Measurements from ENCODE around the gene APOBEC3H. TPM values are rescaled to one million over a fixed set of nuclear protein-coding genes. Genes with fewer than 3 reads are reported as not detected.
A peak's percentile ranks its signal among the peaks of the same experiment; 100 is the strongest.

Gene APOBEC3H
- total and polyA plus RNA-seq, 2 experiments from 2014 or later: not detected

DNA sequence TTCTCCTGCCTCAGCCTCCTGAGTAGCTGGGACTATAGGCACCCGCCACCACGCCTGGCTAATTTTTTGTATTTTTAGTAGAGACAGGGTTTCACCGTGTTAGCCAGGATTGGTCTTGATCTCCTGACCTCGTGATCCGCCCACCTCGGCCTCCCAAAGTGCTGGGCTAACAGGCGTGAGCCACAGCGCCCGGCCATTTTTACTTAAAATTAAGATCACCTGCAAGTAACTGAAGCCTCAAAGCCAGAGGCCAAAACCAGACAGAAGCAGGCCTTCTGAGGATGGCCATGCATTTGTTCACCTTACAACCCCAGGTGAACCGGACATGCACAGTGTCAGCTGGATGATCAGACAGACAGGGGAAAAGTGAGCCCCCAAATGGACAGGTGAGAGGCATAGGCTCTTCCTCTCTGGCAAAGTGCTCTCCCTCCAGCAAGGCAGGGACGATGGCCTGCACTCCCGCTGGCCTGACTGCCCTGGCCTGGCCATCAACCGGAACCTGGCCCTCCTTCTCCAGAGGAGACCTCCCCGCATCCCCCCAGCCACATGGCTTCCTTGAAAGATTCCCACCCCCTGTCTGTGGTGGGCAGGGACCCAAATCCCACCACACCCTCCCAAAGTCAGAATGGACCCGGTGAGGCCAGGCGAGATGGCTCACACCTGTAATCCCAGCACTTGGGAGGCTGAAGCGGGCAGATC is 25.9 kb downstream of the APOBEC3H start (continued):
- no peak for TF ChIP-seq EZH2phosphoT487 (IDR thresholded peaks at IDR 0.05; ENCODE audit: unreplicated experiment)
- TF ChIP-seq, protein P1, sequence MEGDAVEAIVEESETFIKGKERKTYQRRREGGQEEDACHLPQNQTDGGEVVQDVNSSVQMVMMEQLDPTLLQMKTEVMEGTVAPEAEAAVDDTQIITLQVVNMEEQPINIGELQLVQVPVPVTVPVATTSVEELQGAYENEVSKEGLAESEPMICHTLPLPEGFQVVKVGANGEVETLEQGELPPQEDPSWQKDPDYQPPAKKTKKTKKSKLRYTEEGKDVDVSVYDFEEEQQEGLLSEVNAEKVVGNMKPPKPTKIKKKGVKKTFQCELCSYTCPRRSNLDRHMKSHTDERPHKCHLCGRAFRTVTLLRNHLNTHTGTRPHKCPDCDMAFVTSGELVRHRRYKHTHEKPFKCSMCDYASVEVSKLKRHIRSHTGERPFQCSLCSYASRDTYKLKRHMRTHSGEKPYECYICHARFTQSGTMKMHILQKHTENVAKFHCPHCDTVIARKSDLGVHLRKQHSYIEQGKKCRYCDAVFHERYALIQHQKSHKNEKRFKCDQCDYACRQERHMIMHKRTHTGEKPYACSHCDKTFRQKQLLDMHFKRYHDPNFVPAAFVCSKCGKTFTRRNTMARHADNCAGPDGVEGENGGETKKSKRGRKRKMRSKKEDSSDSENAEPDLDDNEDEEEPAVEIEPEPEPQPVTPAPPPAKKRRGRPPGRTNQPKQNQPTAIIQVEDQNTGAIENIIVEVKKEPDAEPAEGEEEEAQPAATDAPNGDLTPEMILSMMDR (conservative IDR thresholded peaks at IDR 0.05; ENCODE audit: low read depth in 2 of 2): no peak

GRCh38 chr22:39123751-39124581 is 26.9 kb downstream of the APOBEC3H start:
- Histone ChIP-seq H3K4me3 (peak overlapping the region; percentile 45; the same call in 1 of the 2 replicates), H3K9me2 (ENCODE audit: insufficient read depth) (no peaks in the 10 kb centered on the region), H4K20me1 (replicated peaks; ENCODE audit: insufficient read depth) (no peaks in the 10 kb centered on the region), H2AFZ (peak overlapping the region; percentile 87), H3K36me3 (ENCODE audit: insufficient read depth) (no peaks in the 10 kb centered on the region), H3K79me2 (replicated peaks; ENCODE audit: insufficient read depth) (no peaks in the 10 kb centered on the region), H3K4me2 (peak overlapping the region; percentile 74), H3K4me1 (ENCODE audit: insufficient read depth) (peaks cover 4% of the 10 kb centered on the region; the same call in 1 of the 2 replicates), H3K27ac (ENCODE audit: low read depth) (no peak overlapping the region), H3F3A (replicated peaks; ENCODE audit: low read depth) (no peaks in the 10 kb centered on the region), H3K27me3 (ENCODE audit: insufficient read depth) (no peaks in the 10 kb centered on the region; the same call in 1 of the 2 replicates)
- Mint-ChIP-seq H3K27ac (no peak overlapping the region), H3K4me3 (peak overlapping the region; percentile 55), H3K27me3 (ENCODE audit: insufficient read depth, low read depth, poor library complexity) (peaks cover 3% of the 10 kb centered on the region), H3K9me3 (peaks cover 4% of the 10 kb centered on the region; the same call in 2 of the 3 replicates), H3K36me3 (ENCODE audit: low read depth) (no peaks in the 10 kb centered on the region), H3K4me1 (peaks cover 3% of the 10 kb centered on the region)
- DNase-seq (ENCODE audit: low spot score) (peak; percentile 72), ATAC-seq (peak; percentile 88)
- TF ChIP-seq ZNF331 (CRISPR knock-in tag; IDR thresholded peaks at IDR 0.05; ENCODE audit: low read depth): no peak
- TF ChIP-seq POLR2AphosphoS5 (IDR thresholded peaks at IDR 0.05; ENCODE audit: low read depth): no peak
- no peak for TF ChIP-seq STAT1 (IDR thresholded peaks at IDR 0.05; ENCODE audit: unreplicated experiment)
- TF ChIP-seq, protein P1 (conservative IDR thresholded peaks at IDR 0.05; ENCODE audit: low read depth in 2 of 2): no peak
- TF ChIP-seq, protein P2, sequence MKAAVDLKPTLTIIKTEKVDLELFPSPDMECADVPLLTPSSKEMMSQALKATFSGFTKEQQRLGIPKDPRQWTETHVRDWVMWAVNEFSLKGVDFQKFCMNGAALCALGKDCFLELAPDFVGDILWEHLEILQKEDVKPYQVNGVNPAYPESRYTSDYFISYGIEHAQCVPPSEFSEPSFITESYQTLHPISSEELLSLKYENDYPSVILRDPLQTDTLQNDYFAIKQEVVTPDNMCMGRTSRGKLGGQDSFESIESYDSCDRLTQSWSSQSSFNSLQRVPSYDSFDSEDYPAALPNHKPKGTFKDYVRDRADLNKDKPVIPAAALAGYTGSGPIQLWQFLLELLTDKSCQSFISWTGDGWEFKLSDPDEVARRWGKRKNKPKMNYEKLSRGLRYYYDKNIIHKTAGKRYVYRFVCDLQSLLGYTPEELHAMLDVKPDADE (IDR thresholded peaks at IDR 0.05): no peak
- TF ChIP-seq JUNB (IDR thresholded peaks at IDR 0.05; ENCODE audit: unreplicated experiment): no peak
- no peak for TF ChIP-seq ZNF114 (CRISPR knock-in tag; IDR thresholded peaks at IDR 0.05)
- TF ChIP-seq CREB1 (CRISPR knock-in tag; IDR thresholded peaks at IDR 0.05; ENCODE audit: low read depth): no peak
- TF ChIP-seq, protein P3, sequence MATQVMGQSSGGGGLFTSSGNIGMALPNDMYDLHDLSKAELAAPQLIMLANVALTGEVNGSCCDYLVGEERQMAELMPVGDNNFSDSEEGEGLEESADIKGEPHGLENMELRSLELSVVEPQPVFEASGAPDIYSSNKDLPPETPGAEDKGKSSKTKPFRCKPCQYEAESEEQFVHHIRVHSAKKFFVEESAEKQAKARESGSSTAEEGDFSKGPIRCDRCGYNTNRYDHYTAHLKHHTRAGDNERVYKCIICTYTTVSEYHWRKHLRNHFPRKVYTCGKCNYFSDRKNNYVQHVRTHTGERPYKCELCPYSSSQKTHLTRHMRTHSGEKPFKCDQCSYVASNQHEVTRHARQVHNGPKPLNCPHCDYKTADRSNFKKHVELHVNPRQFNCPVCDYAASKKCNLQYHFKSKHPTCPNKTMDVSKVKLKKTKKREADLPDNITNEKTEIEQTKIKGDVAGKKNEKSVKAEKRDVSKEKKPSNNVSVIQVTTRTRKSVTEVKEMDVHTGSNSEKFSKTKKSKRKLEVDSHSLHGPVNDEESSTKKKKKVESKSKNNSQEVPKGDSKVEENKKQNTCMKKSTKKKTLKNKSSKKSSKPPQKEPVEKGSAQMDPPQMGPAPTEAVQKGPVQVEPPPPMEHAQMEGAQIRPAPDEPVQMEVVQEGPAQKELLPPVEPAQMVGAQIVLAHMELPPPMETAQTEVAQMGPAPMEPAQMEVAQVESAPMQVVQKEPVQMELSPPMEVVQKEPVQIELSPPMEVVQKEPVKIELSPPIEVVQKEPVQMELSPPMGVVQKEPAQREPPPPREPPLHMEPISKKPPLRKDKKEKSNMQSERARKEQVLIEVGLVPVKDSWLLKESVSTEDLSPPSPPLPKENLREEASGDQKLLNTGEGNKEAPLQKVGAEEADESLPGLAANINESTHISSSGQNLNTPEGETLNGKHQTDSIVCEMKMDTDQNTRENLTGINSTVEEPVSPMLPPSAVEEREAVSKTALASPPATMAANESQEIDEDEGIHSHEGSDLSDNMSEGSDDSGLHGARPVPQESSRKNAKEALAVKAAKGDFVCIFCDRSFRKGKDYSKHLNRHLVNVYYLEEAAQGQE (IDR thresholded peaks at IDR 0.05; ENCODE audit: unreplicated experiment): no peak
